CD14-positive monocyte (primary cell): ENCODE measurements around the gene CD44. TPM values are rescaled to one million over a fixed set of nuclear protein-coding genes. Genes with fewer than 3 reads are reported as not detected.

ENCODE experiments used
- DNase-seq, 3 donors: peaks; one replicate each; pipeline ENCODE4 v3.0.0-alpha.2; 2011 to 2022
- H2AFZ ChIP-seq: 2 replicates; pipeline ENCODE4 v1.6.0; 2012; ENCODE audit warnings: mild to moderate bottlenecking, low read depth, low read length, inconsistent platforms; ENCODE audit not compliant: insufficient read depth, poor library complexity, severe bottlenecking
- H3K27ac ChIP-seq, 2 donors: 1 replicate in 1 of 2; 2 replicates in 1 of 2; pipeline ENCODE4 v1.5.1; 2012 to 2013; ENCODE audit warnings: low read length in 2 of 2, control low read depth in 1 of 2, inconsistent platforms in 1 of 2, low read depth in 1 of 2, mild to moderate bottlenecking in 1 of 2
- H3K27me3 ChIP-seq, 2 donors: one replicate each; pipeline versions ENCODE4 v1.6.0 to v1.6.1; 2011 to 2013; ENCODE audit warnings: low read length in 2 of 2; ENCODE audit not compliant: control insufficient read depth in 2 of 2, insufficient read depth in 2 of 2
- H3K36me3 ChIP-seq, 2 donors: replicated peaks in 1 of 2; 1 replicate in 1 of 2; 2 replicates in 1 of 2; pipeline versions ENCODE4 v1.5.1 to v1.6.1; 2012 to 2013; ENCODE audit warnings: low read length in 2 of 2, control low read depth in 1 of 2, inconsistent platforms in 1 of 2, mild to moderate bottlenecking in 1 of 2; ENCODE audit not compliant: insufficient read depth in 2 of 2, control insufficient read depth in 1 of 2
- H3K4me1 ChIP-seq, 2 donors: 1 replicate in 1 of 2; 2 replicates in 1 of 2; pipeline versions ENCODE4 v1.5.1 to v1.6.1; 2012 to 2013; ENCODE audit warnings: low read length in 2 of 2, control low read depth in 1 of 2, inconsistent platforms in 1 of 2, mild to moderate bottlenecking in 1 of 2, moderate library complexity in 1 of 2; ENCODE audit not compliant: insufficient read depth in 2 of 2, control insufficient read depth in 1 of 2
- H3K4me2 ChIP-seq: replicated peaks from 2 replicates; pipeline ENCODE3; 2012; ENCODE audit warnings: low read length, moderate library complexity, mild to moderate bottlenecking; ENCODE audit not compliant: poor library complexity, severe bottlenecking; ENCODE audit errors: extremely low read depth
- H3K4me3 ChIP-seq, 3 experiments: fragments of 200-600 bp in 1 of 3; sonication (generic) in 1 of 3; replicated peaks in 1 of 3; 1 replicate in 2 of 3; 2 replicates in 1 of 3; pipeline ENCODE4 v1.5.1; 2011 to 2013; ENCODE audit warnings: low read length in 3 of 3, mild to moderate bottlenecking in 3 of 3, control low read depth in 2 of 3, low read depth in 2 of 3, inconsistent platforms in 1 of 3, moderate library complexity in 1 of 3
- H3K79me2 ChIP-seq: 2 replicates; pipeline ENCODE4 v1.6.0; 2012; ENCODE audit warnings: mild to moderate bottlenecking, control low read depth, inconsistent platforms, low read length, moderate library complexity; ENCODE audit not compliant: insufficient read depth
- H3K9ac ChIP-seq: 2 replicates; pipeline ENCODE4 v1.6.0; 2017; ENCODE audit warnings: low read length, mild to moderate bottlenecking; ENCODE audit not compliant: insufficient read depth, poor library complexity, severe bottlenecking
- H3K9me3 ChIP-seq, 2 donors: replicated peaks in 1 of 2; 1 replicate in 1 of 2; 2 replicates in 1 of 2; pipeline versions ENCODE4 v1.5.1 to v1.6.1; 2012 to 2013; ENCODE audit warnings: low read length in 2 of 2, control low read depth in 1 of 2; ENCODE audit not compliant: control insufficient read depth in 1 of 2, insufficient read depth in 1 of 2
- H4K20me1 ChIP-seq: 2 replicates; pipeline ENCODE4 v1.6.0; 2012; ENCODE audit warnings: mild to moderate bottlenecking, low read length, control low read depth, moderate library complexity; ENCODE audit not compliant: insufficient read depth
- H3K27ac Mint-ChIP-seq, 7 donors: one replicate each; pipeline ENCODE4 v1.8.0; 2020; ENCODE audit warnings: mild to moderate bottlenecking in 7 of 7, mixed read lengths in 7 of 7, moderate library complexity in 6 of 7, inconsistent platforms in 2 of 7
- H3K27me3 Mint-ChIP-seq, 3 donors: one replicate each; pipeline ENCODE4 v1.8.0; 2021 to 2022; ENCODE audit warnings: low read depth in 3 of 3, mild to moderate bottlenecking in 3 of 3, mixed read lengths in 3 of 3, moderate library complexity in 3 of 3, inconsistent platforms in 1 of 3
- H3K36me3 Mint-ChIP-seq, 2 donors: one replicate each; pipeline ENCODE4 v1.8.0; 2020; ENCODE audit warnings: mixed read lengths in 2 of 2, inconsistent platforms in 1 of 2, mild to moderate bottlenecking in 1 of 2
- H3K4me1 Mint-ChIP-seq: one replicate; pipeline ENCODE4 v1.8.0; 2020; ENCODE audit warnings: mild to moderate bottlenecking, mixed read lengths
- H3K4me3 Mint-ChIP-seq, 2 donors: one replicate each; pipeline ENCODE4 v1.8.0; 2020; ENCODE audit warnings: mild to moderate bottlenecking in 2 of 2, mixed read lengths in 2 of 2, moderate library complexity in 1 of 2
- H3K9me3 Mint-ChIP-seq, 7 donors: one replicate each; pipeline ENCODE4 v1.8.0; 2020 to 2022; ENCODE audit warnings: mixed read lengths in 7 of 7, mild to moderate bottlenecking in 6 of 7, moderate library complexity in 6 of 7, inconsistent platforms in 2 of 7
- WGBS: methylation state at CpG from one replicate; pipeline ENCODE4 v1.1.5; 2013; ENCODE audit warnings: missing lambda C conversion rate; ENCODE audit not compliant: insufficient coverage; 5-methylcytosine and 5-hydroxymethylcytosine counted together
- intact Hi-C, 2 donors: fragments of 100-400 bp; cut with micrococcal nuclease; formaldehyde crosslinking; loops; one replicate each; pipeline versions ENCODE4 v1.15.0 to v1.15.1; 2023
- polyA plus RNA-seq, 3 donors: library from polyadenylated mRNA; depleted of rRNA in 1 of 3; unstranded in 2 of 3; stranded (reverse) in 1 of 3; fragments of 300-500 nt in 2 of 3; fragments of >200 nt in 1 of 3; fragmentation: Illumina TruSeq in 2 of 3; gene quantifications; 1 replicate in 2 of 3; 2 replicates in 1 of 3; pipeline ENCODE4 v1.2.3, GENCODE V29; 2012 to 2021
- TF ChIP-seq, protein P1 (sequence below): fragments of 200-600 bp; IDR thresholded peaks from one replicate; pipeline ENCODE4 v1.8.0; 2022; ENCODE audit warnings: antibody characterized with exemption, mild to moderate bottlenecking

CD44 gene
- polyA plus RNA-seq, 3 donors: 415 to 866 (median 531) TPM

DNA sequence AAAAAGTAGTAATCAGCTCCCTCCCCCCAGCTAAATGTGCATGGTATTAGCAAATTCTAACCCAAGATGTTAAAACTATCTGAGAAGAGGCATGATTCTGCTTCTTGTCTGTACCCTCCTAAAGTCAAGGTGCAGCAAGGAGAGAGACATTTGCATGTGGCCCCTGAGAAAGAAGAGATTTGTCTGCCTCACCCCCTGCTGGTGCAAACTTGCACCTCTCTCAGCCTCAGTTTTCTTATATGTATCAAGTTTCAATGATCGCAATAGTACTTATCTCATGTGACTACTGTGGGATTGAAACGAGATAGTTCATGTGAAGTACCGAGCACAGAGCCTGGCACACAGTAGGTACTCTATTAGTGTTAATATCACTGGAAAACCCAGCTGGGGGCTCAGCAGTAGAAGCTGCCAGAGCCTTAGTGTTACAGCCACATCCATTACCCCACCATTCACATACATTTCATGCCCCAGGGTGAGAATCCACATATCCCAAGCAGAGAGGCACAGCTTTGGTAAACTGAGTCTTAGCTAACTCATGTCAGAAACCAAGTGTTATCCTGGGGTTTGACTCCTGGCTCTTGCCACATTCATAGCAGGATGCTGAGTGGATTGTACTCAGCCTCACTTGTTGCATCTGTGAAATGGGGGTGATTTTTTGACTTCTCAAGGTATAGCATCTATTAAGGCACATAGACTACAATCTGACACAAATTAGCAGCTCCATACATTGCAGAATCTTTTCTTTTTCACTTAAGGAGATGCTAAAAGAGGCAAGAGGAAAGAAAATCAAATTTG, 24.9 kb downstream of the CD44 start:
- intact Hi-C loops: loop anchor here in 1 of 2 donors (10.0 kb wide), 1 partner anchor 51 kb away; no protein-coding TSS in a partner anchor
- DNase-seq: no peak
- Histone ChIP-seq H3K79me2 (peaks cover 100% of the 10 kb centered on the region), H3K4me1 (peaks cover 91 to 100% of the 10 kb centered on the region in 2 donors), H3K27ac (peak overlapping the region; percentile 68 to 96), H3K4me2 (peak overlapping the region; percentile 59), H4K20me1 (peaks cover 100% of the 10 kb centered on the region), H3K36me3 (peaks cover 12 to 45% of the 10 kb centered on the region in 2 donors), H3K27me3 (no peaks in the 10 kb centered on the region), H3K4me3 (peak overlapping the region in 1 of 3 experiments; percentile 35), H2AFZ (no peak overlapping the region), H3K9me3 (no peaks in the 10 kb centered on the region), H3K9ac (no peak overlapping the region)
- H3K4me3 Mint-ChIP-seq: peak overlapping the region in 1 of 2 donors; percentile 63
- peaks cover 58 to 66% of the 10 kb centered on the region in 2 donors for H3K36me3 Mint-ChIP-seq
- H3K4me1 Mint-ChIP-seq: peaks cover 95% of the 10 kb centered on the region
- no peaks in the 10 kb centered on the region for H3K9me3 Mint-ChIP-seq
- no CpG with 5 or more reads among the region's 3 CpGs for WGBS
- no peaks in the 10 kb centered on the region for H3K27me3 Mint-ChIP-seq
- TF ChIP-seq, protein P1, sequence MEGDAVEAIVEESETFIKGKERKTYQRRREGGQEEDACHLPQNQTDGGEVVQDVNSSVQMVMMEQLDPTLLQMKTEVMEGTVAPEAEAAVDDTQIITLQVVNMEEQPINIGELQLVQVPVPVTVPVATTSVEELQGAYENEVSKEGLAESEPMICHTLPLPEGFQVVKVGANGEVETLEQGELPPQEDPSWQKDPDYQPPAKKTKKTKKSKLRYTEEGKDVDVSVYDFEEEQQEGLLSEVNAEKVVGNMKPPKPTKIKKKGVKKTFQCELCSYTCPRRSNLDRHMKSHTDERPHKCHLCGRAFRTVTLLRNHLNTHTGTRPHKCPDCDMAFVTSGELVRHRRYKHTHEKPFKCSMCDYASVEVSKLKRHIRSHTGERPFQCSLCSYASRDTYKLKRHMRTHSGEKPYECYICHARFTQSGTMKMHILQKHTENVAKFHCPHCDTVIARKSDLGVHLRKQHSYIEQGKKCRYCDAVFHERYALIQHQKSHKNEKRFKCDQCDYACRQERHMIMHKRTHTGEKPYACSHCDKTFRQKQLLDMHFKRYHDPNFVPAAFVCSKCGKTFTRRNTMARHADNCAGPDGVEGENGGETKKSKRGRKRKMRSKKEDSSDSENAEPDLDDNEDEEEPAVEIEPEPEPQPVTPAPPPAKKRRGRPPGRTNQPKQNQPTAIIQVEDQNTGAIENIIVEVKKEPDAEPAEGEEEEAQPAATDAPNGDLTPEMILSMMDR: peak; percentile 17
- H3K27ac Mint-ChIP-seq: peak overlapping the region; percentile 94 to 98 (median 96)

DNA sequence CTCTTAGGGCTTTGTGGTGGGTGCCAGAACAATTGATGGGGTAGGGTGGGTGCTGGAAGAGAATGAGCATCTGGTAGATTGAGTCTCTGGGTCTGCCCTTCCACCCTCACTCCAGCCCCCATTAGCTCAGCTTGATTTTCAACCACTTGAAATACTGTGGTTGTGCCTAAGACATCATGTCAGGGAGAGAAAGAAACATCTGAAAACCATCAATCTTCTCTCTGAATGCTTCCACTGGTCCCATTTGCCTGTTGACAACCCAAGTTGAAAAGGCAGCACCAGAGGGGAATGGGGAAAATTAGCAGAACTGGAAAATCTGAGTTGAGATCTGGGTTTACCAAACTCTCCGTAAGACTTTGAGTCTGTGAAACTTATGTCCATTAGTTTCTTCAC, 26.1 kb downstream of the CD44 start:
- Histone ChIP-seq H3K9ac (peak overlapping the region; percentile 41), H3K79me2 (peaks cover 100% of the 10 kb centered on the region), H3K4me1 (peaks cover 96 to 99% of the 10 kb centered on the region in 2 donors), H2AFZ (no peak overlapping the region), H3K4me2 (peak overlapping the region; percentile 12), H3K27ac (peak overlapping the region; percentile 78 to 96), H3K27me3 (no peaks in the 10 kb centered on the region), H3K4me3 (peak overlapping the region in 1 of 3 experiments; percentile 56), H3K9me3 (no peaks in the 10 kb centered on the region), H3K36me3 (peaks cover 6 to 45% of the 10 kb centered on the region in 2 donors), H4K20me1 (peaks cover 100% of the 10 kb centered on the region)
- WGBS: no CpG with 5 or more reads among the region's 1 CpG
- Mint-ChIP-seq H3K4me1 (peaks cover 96% of the 10 kb centered on the region), H3K9me3 (no peaks in the 10 kb centered on the region), H3K4me3 (no peak overlapping the region), H3K27ac (peak overlapping the region; percentile 94 to 98 (median 96)), H3K36me3 (peaks cover 60 to 66% of the 10 kb centered on the region in 2 donors), H3K27me3 (no peaks in the 10 kb centered on the region)
- no peak for DNase-seq
- intact Hi-C loops: loop anchor here in 1 of 2 donors (10.0 kb wide), 1 partner anchor 50 kb away; no protein-coding TSS in a partner anchor
- TF ChIP-seq, protein P1: no peak
